ENCODE data around the gene RNF187. TPM values are rescaled to one million over a fixed set of nuclear protein-coding genes. Genes with fewer than 3 reads are reported as not detected.

The RNF187 gene
- total RNA-seq, 1 donor from 2014 or later = 156 TPM

- Mint-ChIP-seq H3K9me3 (ENCODE audit: unreplicated experiment) (no peaks in the 10 kb centered on the region), H3K36me3 (ENCODE audit: unreplicated experiment) (no peaks in the 10 kb centered on the region), H3K27ac (ENCODE audit: unreplicated experiment) (no peak overlapping the region), H3K4me3 (ENCODE audit: unreplicated experiment) (peak overlapping the region; percentile 69), H3K4me1 (ENCODE audit: unreplicated experiment) (peaks cover 11% of the 10 kb centered on the region), H3K27me3 (ENCODE audit: unreplicated experiment) (peaks cover 70% of the 10 kb centered on the region)
- DNase-seq (ENCODE audit: extremely low spot score, unreplicated experiment) = no peak
- TF ChIP-seq CTCF (IDR thresholded peaks at IDR 0.05) = no peak
Measured at GRCh38 chr1:228445490-228445842, 41.7 kb upstream of the RNF187 start.

GRCh38 chr1:228445843-228446650 lies 41.1 kb upstream of the RNF187 start:
- DNase-seq (ENCODE audit: extremely low spot score, unreplicated experiment) = no peak
- H3K27me3 Mint-ChIP-seq (ENCODE audit: unreplicated experiment) = peaks cover 65% of the 10 kb centered on the region
- H3K36me3 Mint-ChIP-seq (ENCODE audit: unreplicated experiment) = no peaks in the 10 kb centered on the region
- H3K4me1 Mint-ChIP-seq (ENCODE audit: unreplicated experiment) = peaks cover 11% of the 10 kb centered on the region
- peak overlapping the region; percentile 69 for H3K4me3 Mint-ChIP-seq (ENCODE audit: unreplicated experiment)
- no peaks in the 10 kb centered on the region for H3K9me3 Mint-ChIP-seq (ENCODE audit: unreplicated experiment)
- no peak overlapping the region for H3K27ac Mint-ChIP-seq (ENCODE audit: unreplicated experiment)
- TF ChIP-seq CTCF (IDR thresholded peaks at IDR 0.05) = no peak

GRCh38 chr1:228446852-228447251 lies 40.3 kb upstream of the RNF187 start:
- no peak overlapping the region for H3K4me3 Mint-ChIP-seq (ENCODE audit: unreplicated experiment)
- H3K27me3 Mint-ChIP-seq (ENCODE audit: unreplicated experiment) = peaks cover 57% of the 10 kb centered on the region

GRCh38 chr1:228448372-228448771 lies 38.8 kb upstream of the RNF187 start:
- TF ChIP-seq CTCF (IDR thresholded peaks at IDR 0.05) = no peak
- no peak for DNase-seq (ENCODE audit: extremely low spot score, unreplicated experiment)
- H3K4me3 Mint-ChIP-seq (ENCODE audit: unreplicated experiment) = no peak overlapping the region
- H3K4me1 Mint-ChIP-seq (ENCODE audit: unreplicated experiment) = peaks cover 13% of the 10 kb centered on the region
- H3K27me3 Mint-ChIP-seq (ENCODE audit: unreplicated experiment) = peaks cover 43% of the 10 kb centered on the region
- no peak overlapping the region for H3K27ac Mint-ChIP-seq (ENCODE audit: unreplicated experiment)
- H3K9me3 Mint-ChIP-seq (ENCODE audit: unreplicated experiment) = no peaks in the 10 kb centered on the region
- H3K36me3 Mint-ChIP-seq (ENCODE audit: unreplicated experiment) = peaks cover 2% of the 10 kb centered on the region

More at GRCh38 chr1:228446852-228447251, 40.3 kb upstream of the RNF187 start:
- H3K9me3 Mint-ChIP-seq (ENCODE audit: unreplicated experiment) = no peaks in the 10 kb centered on the region
- H3K27ac Mint-ChIP-seq (ENCODE audit: unreplicated experiment) = no peak overlapping the region
- no peak for DNase-seq (ENCODE audit: extremely low spot score, unreplicated experiment)
- H3K36me3 Mint-ChIP-seq (ENCODE audit: unreplicated experiment) = no peaks in the 10 kb centered on the region
- TF ChIP-seq CTCF (IDR thresholded peaks at IDR 0.05) = no peak
- peaks cover 11% of the 10 kb centered on the region for H3K4me1 Mint-ChIP-seq (ENCODE audit: unreplicated experiment)

- H3K27me3 Mint-ChIP-seq (ENCODE audit: unreplicated experiment) = peaks cover 28% of the 10 kb centered on the region
- H3K27ac Mint-ChIP-seq (ENCODE audit: unreplicated experiment) = no peak overlapping the region
- no peak for TF ChIP-seq CTCF (IDR thresholded peaks at IDR 0.05)
- H3K4me3 Mint-ChIP-seq (ENCODE audit: unreplicated experiment) = no peak overlapping the region
- DNase-seq (ENCODE audit: extremely low spot score, unreplicated experiment) = no peak
- peaks cover 9% of the 10 kb centered on the region for H3K36me3 Mint-ChIP-seq (ENCODE audit: unreplicated experiment)
- H3K9me3 Mint-ChIP-seq (ENCODE audit: unreplicated experiment) = no peaks in the 10 kb centered on the region
- H3K4me1 Mint-ChIP-seq (ENCODE audit: unreplicated experiment) = peaks cover 14% of the 10 kb centered on the region
Measured at GRCh38 chr1:228450200-228450599, 37.0 kb upstream of the RNF187 start.
